HepG2 (cell line): ENCODE measurements around the gene IL18R1.

Experiments used
- ATF3 ChIP-seq: sonication (generic); formaldehyde crosslinking; IDR thresholded peaks from 2 replicates; pipeline ENCODE4 v1.4.0; 2020; ENCODE audit warnings: missing genetic modification reagents
- POLR2AphosphoS5 ChIP-seq: IDR thresholded peaks from 2 replicates; pipeline ENCODE4 v1.6.1; 2012; ENCODE audit warnings: low read depth, low read length
- ZNF468 ChIP-seq: sonication (generic); formaldehyde crosslinking; IDR thresholded peaks from 2 replicates; pipeline ENCODE4 v1.8.0; 2022; ENCODE audit warnings: mild to moderate bottlenecking, moderate library complexity, missing genetic modification reagents
- ZSCAN30 ChIP-seq: sonication (generic); formaldehyde crosslinking; IDR thresholded peaks from 2 replicates; pipeline ENCODE4 v1.5.0; 2020; ENCODE audit warnings: mild to moderate bottlenecking, missing genetic modification reagents
- TF ChIP-seq, protein P1 (sequence below): sonication (generic); formaldehyde crosslinking; IDR thresholded peaks from 2 replicates; pipeline ENCODE4 v1.5.0; 2020; ENCODE audit warnings: mild to moderate bottlenecking, missing genetic modification reagents, moderate library complexity
- TF ChIP-seq, protein P2 (sequence below): sonication (generic); formaldehyde crosslinking; IDR thresholded peaks from 2 replicates; pipeline ENCODE4 v1.5.1; 2020; ENCODE audit warnings: mild to moderate bottlenecking, missing genetic modification reagents, moderate library complexity

DNA sequence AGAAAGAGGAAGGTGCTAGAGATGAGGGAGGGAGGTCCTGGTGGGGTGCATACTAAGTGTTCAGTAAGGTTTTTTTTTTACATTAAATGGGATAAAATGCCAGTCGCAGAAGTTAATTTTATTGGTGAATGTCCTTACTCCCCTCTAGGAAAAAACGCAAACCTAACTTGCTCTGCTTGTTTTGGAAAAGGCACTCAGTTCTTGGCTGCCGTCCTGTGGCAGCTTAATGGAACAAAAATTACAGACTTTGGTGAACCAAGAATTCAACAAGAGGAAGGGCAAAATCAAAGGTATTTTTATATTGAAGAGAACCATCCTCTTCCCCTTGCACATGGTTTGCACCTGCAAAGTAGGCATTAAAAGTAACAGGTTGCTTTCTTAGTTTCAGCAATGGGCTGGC is 12.7 kb upstream of the IL18R1 start:
- TF ChIP-seq ATF3 (CRISPR knock-in tag) (no peak), ZNF468 (CRISPR knock-in tag) (no peak), POLR2AphosphoS5 (no peak), ZSCAN30 (CRISPR knock-in tag) (no peak)
- TF ChIP-seq, protein P1, sequence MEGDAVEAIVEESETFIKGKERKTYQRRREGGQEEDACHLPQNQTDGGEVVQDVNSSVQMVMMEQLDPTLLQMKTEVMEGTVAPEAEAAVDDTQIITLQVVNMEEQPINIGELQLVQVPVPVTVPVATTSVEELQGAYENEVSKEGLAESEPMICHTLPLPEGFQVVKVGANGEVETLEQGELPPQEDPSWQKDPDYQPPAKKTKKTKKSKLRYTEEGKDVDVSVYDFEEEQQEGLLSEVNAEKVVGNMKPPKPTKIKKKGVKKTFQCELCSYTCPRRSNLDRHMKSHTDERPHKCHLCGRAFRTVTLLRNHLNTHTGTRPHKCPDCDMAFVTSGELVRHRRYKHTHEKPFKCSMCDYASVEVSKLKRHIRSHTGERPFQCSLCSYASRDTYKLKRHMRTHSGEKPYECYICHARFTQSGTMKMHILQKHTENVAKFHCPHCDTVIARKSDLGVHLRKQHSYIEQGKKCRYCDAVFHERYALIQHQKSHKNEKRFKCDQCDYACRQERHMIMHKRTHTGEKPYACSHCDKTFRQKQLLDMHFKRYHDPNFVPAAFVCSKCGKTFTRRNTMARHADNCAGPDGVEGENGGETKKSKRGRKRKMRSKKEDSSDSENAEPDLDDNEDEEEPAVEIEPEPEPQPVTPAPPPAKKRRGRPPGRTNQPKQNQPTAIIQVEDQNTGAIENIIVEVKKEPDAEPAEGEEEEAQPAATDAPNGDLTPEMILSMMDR (CRISPR knock-in tag): no peak
- TF ChIP-seq, protein P2, sequence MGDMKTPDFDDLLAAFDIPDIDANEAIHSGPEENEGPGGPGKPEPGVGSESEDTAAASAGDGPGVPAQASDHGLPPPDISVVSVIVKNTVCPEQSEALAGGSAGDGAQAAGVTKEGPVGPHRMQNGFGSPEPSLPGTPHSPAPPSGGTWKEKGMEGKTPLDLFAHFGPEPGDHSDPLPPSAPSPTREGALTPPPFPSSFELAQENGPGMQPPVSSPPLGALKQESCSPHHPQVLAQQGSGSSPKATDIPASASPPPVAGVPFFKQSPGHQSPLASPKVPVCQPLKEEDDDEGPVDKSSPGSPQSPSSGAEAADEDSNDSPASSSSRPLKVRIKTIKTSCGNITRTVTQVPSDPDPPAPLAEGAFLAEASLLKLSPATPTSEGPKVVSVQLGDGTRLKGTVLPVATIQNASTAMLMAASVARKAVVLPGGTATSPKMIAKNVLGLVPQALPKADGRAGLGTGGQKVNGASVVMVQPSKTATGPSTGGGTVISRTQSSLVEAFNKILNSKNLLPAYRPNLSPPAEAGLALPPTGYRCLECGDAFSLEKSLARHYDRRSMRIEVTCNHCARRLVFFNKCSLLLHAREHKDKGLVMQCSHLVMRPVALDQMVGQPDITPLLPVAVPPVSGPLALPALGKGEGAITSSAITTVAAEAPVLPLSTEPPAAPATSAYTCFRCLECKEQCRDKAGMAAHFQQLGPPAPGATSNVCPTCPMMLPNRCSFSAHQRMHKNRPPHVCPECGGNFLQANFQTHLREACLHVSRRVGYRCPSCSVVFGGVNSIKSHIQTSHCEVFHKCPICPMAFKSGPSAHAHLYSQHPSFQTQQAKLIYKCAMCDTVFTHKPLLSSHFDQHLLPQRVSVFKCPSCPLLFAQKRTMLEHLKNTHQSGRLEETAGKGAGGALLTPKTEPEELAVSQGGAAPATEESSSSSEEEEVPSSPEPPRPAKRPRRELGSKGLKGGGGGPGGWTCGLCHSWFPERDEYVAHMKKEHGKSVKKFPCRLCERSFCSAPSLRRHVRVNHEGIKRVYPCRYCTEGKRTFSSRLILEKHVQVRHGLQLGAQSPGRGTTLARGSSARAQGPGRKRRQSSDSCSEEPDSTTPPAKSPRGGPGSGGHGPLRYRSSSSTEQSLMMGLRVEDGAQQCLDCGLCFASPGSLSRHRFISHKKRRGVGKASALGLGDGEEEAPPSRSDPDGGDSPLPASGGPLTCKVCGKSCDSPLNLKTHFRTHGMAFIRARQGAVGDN (CRISPR knock-in tag): no peak
